Stimulated activated CD4-positive, alpha-beta T cell treated with anti-CD3 and anti-CD28 coated beads, Interleukin-15, amount 100 ng/mL, for 48 hours (primary cell): ENCODE measurements around the gene ST13.
"Not testable (repeated sequence)": the region's sequence is repeated elsewhere in the genome, so short reads cannot be mapped to it uniquely, and the experiment has no call there.

Experiments used
- DNase-seq, 2 donors: peaks; one replicate each; pipeline ENCODE4 v3.0.0-alpha.2; 2020; ENCODE audit warnings: low read depth in 2 of 2

Gene ST13

GRCh38 chr22:40838486-40838885 lies 18.0 kb downstream of the ST13 start:
- DNase-seq = no peak

GRCh38 chr22:40834619-40835018 lies 21.8 kb downstream of the ST13 start:
- no peak for DNase-seq

GRCh38 chr22:40829131-40829530 lies 27.3 kb downstream of the ST13 start:
- DNase-seq = no peak

- no peak for DNase-seq
These were observed 29.3 kb downstream of the ST13 start for GRCh38 chr22:40826984-40827741.

GRCh38 chr22:40826292-40826691 lies 30.1 kb downstream of the ST13 start:
- DNase-seq = not testable (repeated sequence)

GRCh38 chr22:40823426-40823825 lies 33.0 kb downstream of the ST13 start:
- no peak for DNase-seq

- DNase-seq = no peak
These were observed 36.8 kb downstream of the ST13 start for GRCh38 chr22:40819599-40820140.

- DNase-seq = peak; percentile 74 to 82
These were observed 37.5 kb downstream of the ST13 start, which contains the start of gene SLC25A17 for GRCh38 chr22:40818747-40819598. Gene SLC25A17, minus strand, starts transcription at chr22:40819346. Its CDS starts 98 bp downstream, at chr22:40819248.

GRCh38 chr22:40818192-40818746 lies 38.2 kb downstream of the ST13 start:
- no peak for DNase-seq

GRCh38 chr22:40817737-40818136 lies 38.7 kb downstream of the ST13 start:
- no peak for DNase-seq

- DNase-seq = no peak
These were observed 42.5 kb downstream of the ST13 start for GRCh38 chr22:40813912-40814315.

GRCh38 chr22:40808018-40808841 lies 48.2 kb downstream of the ST13 start:
- no peak for DNase-seq

GRCh38 chr22:40806711-40807110 lies 49.7 kb downstream of the ST13 start:
- DNase-seq = no peak

GRCh38 chr22:40805699-40806203 lies 50.7 kb downstream of the ST13 start:
- no peak for DNase-seq

- DNase-seq = no peak
These were observed 51.2 kb downstream of the ST13 start for GRCh38 chr22:40805239-40805638.

- DNase-seq = no peak
These were observed 53.1 kb downstream of the ST13 start for GRCh38 chr22:40803321-40803720.

GRCh38 chr22:40799008-40799407 lies 57.4 kb downstream of the ST13 start:
- DNase-seq = no peak

GRCh38 chr22:40797427-40797826 lies 59.0 kb downstream of the ST13 start:
- no peak for DNase-seq

- no peak for DNase-seq
These were observed 64.0 kb downstream of the ST13 start for GRCh38 chr22:40792451-40792850.

GRCh38 chr22:40791241-40791640 lies 65.2 kb downstream of the ST13 start:
- DNase-seq = no peak

- DNase-seq = no peak
These were observed 67.3 kb downstream of the ST13 start for GRCh38 chr22:40789131-40789530.
